SW480 (cell line): ENCODE data around the gene MRTFA.
A peak's percentile ranks its signal among the peaks of the same experiment; 100 is the strongest.

Experiments
- DNase-seq: peaks from one replicate; pipeline ENCODE4 v3.0.0-alpha.2; 2016; ENCODE audit warnings: low spot score

The MRTFA gene

DNA sequence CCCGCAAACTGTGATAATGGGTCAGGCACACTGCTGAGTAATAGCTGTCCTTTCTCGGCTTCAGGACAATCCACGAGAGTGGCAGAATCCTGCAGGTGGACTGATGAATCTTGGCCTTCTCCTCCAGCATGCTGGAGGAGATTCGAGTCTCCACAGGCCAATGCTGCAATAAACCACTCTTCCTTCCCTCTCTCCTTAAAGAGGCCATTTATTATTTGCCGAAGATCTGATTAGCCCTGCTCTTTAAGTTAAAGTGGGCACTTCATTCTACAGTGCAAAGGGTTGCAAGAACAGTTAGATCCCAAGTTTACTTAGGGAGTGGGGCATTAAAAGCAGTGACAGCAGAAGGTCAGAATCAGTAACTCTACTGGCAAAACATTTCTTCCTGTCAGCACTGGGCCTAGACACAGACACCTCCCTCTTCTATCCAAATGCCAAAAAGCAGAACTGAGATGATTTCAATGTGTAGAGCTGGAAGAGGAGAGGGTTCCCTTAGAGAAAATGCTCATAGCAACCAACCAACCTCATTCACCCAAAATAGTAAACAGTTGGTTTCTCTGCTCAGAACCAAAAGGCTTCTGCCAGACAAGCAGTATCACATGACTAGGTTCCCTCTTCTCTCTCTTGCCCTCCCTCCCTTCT lies 144.4 kb downstream of the MRTFA start:
- no peak for DNase-seq

DNA sequence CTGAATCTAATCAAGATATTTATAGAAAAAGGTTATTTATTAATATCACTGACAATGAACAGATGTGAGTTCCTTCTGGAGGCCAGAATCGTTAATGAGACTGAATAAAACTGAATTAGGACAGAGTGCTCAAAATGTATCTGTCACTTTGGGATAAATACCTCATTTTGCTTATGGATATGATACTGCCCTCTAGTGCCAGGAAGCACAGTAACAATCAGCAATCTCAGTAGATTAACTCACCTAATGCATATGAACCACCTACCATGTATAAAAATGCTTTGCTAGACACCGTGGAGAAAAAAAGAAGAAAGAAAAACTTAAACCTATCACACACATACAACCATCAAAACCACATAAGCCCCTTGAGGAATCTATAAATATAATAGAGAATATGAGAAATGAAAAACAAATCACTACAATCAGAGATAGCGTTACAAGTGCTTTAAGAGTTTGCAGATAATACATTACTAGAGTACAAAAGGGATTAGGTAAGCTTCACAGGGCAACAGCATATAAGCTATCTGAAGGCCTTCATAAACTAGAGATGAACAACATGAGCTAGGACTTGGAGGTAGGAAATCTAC lies 148.8 kb downstream of the MRTFA start:
- DNase-seq: peak; percentile 30

DNA sequence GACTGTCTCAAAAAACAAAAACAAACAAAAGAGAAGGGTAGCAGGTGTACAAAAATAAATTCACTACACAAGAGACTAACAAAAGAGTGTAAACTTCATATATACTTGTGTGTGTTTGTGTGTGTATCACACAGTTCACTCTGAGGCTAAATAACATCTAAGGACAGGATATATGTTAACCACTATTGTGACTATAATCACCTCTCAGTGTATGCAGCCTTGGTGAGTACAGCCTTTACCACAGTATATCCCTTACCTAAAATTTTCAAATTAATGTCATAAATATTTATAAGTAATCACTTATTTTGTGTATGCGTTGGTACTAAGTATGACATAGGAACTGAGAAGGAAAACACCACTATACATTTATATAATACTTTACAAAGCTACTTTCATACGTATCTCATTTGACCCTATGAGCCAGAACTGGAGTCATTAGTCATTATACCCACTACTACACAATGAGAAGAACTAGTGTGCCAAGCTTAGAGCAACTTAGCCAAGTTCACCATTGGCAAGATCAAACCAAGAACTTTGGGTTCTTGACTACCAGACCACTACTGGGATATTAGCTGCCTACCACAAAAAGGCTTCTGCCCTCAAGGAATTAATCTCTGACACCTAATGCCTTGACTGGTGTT lies 149.4 kb downstream of the MRTFA start:
- no peak for DNase-seq

DNA sequence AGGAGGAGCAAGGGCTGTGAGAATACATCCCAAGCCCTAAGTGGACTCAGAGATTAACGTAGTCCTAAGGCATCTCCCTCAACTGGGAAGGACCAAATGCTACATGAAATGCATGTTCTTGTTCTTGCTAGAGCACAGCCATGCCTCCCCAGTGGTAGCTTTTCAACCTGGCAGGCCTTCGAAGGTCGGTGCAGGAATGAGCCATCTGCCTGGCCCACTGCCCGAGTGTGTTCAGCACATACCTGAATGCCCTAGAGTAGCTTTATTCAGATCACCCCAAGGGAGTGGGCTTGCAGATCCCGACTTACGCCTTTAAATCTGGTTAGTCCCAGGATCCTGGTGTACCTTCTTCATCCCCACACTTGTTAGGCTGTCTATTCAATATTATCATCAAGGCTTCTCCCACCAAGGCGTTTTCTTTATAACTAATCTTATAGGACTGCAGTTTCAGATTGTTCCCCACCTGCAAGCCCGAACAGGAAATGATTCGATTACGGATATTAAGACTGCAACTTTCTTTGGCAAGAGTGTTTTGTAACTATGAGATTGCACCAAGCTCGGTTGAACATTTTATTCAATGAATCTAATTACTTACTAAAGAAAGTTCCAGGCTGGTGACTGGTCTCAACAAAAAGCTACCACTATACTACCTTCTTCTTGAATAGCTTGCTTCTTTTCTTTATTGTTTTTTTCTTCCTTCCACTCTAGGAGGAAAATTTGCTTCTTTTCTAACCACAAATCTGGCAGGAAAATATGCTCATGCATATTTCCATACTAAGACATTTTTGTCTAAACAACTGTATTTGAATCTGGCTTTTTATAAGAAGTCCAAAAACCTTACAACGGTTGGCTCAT lies 150.5 kb downstream of the MRTFA start:
- no peak for DNase-seq

DNA sequence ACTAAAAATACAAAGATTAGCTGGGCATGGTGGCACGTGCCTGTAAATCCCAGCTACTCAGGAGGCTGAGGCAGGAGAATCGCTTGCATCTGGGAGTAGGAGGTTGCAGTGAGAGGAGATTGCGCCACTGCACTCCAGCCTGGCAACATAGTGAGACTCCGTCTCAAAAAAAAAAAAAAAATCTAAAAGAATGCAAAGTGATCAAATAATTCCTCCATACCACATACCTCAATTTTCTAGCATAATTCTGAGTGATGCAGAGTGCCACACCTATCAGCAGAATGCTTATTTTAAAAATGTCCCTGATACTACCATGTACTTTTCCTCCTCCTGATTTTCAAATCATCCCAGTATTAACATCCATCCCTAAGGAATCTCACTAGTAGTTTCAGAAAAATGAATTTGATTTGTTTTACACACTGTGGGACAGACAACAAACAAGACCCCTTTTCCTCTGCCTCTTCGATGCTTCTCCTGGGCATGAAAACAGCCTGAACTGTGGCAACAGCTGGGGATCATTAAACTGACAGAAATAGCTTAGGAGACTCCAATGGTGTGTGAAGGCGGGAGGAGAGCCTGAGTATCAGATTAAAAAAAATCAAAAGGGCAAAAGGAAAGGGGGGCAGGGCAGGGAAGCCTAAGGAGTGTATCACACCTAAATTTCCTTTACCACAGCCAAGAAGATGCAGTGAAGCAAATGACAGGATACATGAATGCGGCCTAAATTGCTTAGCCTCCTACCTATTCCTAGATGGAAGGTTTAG lies 151.4 kb downstream of the MRTFA start:
- DNase-seq: no peak

DNA sequence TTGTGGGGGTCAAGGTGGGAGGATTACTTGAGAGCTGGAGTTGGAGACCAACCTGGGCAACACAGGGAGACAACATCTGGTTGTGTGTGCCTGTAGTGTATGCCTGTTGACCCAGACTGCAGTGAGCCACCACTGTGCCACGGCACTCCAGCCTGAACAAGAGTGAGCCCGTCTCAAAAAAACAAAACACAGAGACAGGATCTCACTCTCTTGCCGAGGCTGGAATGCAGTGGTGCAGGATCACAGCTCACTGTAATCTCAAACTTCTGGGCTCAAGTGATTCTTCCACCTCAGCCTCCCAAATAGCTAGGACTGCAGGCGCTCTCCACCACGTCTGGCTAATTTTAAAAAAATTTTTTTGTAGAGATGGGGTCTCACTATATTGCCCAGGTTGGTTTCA lies 153.6 kb downstream of the MRTFA start:
- no peak for DNase-seq

DNA sequence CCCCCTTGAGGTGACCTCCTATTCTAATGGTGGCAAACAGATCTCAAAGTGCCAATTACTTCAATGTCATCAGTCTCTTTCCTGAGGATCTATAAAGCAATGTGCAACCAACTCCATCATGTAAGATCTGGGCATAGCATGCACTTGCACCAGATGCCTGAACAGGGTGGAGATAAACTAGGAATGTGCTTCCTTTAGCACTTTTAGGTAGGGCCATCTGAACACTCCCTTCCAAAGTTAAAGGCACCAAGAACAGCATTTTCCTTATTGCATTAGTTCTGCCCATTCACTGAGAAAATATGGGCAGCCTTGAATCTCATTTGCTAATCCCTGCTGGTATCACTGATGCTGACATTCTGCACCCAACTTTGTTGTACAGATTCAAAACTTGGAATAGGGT lies 154.1 kb downstream of the MRTFA start:
- no peak for DNase-seq

DNA sequence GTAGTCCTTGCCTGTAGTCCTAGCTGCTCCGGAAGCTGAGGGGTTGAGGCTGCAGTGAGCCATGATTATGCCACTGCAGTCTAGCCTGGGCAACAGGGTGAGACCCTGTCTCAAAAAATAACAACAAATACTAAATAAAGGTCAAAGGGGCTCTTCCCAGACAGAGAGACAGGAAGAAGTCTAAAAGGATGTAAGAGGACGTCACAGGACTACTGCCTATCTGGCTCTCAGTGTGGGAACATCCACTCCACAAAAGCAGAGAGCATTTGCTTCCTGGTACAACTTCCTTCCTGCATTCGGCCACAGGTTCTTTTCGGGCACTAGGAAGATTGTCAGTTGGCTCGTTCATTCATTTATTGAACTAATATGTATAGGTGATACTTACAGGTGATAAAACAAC lies 155.5 kb downstream of the MRTFA start:
- no peak for DNase-seq

DNA sequence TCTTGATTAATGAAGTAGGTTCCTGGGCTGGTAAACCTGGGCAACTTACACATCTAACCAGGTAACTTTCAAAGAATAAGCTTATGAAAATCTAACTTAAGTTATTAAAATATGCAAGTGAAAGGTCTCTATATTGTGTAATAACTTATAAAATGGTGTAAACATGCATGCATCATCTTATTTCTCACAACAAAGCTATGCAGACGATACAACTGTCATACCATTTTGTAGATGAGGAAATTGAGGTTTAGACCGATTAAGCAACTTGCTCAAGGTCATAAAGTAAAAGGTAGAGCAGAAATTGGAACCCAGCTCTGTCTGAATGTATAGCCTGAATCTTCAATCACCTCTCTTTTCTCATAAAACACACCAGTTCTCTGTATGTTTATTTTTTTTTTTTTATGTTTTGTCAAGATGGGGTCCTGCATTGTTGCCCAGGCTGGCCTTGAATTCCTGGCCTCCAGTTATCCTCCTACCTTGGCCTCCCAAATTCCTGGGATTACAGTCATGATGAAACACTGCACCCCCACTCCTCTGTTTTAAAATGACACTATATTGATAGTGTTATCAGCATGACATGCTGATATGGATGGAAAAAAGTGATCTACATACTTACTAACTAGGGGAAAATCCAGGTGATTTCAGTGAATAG lies 156.5 kb downstream of the MRTFA start:
- DNase-seq: no peak

DNA sequence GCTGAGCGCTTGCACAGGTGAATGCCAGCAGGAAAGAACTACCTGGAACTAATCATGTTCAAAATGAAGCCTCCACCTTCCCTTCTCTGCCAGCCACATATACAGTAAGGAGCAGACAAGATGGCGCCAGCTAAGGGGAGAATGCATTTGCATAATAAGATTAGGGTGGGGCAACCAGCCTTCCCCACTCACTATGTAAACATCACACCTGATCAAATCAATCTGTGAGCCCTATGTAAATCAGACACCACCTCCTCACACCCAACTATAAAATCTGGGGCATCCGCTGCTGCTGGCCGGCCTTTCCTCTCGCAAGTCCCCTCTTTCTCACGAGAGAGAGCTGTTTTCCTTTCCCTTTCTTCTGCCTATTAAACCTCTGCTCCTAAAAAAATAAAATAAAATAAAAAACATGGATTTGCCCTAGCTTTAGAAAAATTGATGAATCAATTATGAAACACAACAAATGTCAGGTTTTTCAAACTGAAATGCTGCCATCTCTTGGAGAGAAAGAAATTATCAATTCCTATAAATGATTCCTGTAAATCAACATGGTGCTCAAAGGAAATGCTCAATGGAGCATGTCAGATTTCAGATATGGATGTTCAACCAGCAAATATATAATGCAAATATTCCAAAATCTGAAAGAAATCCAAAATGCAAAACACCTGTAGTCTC lies 157.3 kb downstream of the MRTFA start:
- DNase-seq: no peak

DNA sequence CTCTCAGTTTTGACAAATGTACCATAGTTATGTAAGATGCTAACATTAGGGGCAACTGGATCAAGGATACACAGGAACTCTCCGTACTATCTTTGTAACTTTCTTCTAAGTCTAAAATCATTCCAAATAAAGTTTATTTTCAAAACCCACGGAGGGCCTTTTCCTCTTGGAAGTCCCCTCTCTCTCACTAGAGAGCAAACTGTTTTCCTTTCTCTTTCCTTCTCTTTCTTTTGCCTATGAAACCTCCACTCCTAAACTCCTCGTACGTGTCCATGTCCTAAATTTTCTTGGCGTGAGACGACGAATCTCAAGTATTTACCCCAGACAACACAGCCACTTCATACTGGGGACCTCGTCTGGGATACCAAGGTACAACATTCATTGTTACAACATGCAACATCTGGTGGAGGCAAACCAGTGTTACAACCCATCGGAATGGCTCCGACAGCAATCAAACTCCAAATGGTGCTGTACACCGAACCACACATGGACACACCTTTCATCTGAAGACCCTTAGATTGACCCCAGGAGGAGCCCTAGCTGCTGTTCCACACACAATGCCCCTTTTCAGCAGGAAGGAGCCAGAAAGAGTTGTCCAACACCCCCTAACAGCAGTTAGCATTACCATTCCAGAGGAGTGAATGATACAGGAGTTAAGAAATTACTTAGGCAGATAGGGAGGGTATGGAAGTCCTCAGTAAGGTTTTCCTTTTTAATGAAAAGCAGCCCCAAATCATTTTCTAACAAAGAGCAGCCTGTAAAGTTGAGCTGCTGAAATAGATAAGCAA lies 158.0 kb downstream of the MRTFA start:
- no peak for DNase-seq

DNA sequence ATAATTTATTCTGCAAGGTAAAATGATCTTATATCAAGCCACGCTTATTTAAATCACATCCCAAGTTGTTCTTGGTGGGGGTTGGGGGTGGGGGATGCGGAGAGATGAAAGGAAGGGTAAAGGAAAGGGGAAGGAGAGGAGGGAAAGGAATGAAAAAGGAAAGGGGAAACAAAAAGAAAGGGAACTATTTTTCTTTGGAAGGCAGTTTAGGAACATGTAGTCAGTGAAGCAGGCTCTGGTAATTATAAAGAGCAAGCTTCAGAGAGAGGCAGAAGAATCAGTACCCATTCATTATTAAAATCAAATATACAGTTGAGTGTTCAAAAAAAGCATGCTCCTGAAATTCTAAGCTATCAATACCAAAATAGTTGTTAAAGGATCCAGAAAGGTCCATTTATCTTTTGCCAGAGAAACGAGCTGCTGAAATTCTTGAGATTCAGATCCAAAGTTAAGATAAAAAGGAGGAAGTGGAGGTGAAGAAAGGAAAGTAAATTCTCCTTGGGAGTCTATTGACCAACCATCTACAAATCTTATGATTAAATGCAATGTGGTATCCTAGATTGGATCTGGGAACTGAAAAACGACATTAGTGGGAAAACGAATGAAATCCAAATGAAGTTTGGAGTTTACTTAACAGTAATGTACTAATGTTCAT lies 158.7 kb downstream of the MRTFA start:
- DNase-seq: no peak

DNA sequence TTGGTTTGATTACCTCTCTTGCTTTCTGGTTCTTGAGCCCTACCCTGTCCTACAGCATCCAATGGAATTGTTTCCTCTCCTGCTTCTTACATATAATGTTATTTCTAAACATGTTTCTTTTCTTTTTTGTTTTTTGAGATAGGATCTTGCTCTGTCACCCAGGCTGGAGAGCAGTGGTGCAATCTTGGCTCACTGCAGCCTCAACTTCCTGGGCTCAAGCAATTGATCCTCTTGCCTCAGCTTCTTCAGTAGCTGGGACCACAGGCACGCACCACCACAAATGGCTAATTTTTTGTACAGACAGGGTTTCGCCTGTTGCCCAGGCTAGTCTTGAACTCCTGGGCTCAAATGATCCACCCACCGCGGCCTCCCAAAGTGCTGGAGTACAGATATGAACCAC lies 160.2 kb downstream of the MRTFA start:
- no peak for DNase-seq

DNA sequence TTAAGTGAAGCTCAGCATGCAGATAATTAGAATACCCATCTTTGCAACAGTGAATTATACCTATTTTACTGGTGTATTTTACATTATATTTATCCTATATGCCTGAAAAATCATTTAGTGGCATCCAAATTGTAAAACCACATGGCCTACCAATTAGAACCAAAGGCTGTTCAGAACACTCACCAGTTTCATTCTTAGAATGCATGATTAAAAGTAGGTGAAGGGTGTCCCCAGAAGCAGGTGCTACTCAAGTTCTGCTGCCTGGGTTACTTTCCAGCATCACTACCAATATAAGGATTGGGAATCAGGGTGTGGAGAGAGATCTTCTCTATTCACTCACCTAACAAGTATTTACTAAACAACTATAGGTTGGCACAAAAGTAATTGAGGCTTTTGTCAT lies 162.8 kb downstream of the MRTFA start:
- DNase-seq: no peak

DNA sequence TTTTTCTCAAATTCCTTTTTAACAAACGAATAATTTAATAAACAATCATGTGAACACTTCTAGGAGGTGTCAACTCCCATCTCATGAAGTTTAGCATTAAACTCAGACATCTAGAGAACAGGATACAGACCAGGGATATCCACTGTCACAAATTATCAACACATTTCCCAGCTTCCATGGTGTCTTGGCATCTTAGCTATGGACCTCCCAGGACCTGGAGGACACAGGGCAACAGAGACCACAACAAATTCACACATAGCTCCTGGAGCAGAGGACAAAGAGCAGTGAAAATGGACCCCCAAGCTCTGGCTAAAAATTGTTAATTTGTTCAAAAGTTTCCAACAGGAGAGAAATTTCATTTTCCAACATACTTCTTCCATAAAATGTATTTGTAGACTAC lies 163.9 kb downstream of the MRTFA start:
- no peak for DNase-seq

DNA sequence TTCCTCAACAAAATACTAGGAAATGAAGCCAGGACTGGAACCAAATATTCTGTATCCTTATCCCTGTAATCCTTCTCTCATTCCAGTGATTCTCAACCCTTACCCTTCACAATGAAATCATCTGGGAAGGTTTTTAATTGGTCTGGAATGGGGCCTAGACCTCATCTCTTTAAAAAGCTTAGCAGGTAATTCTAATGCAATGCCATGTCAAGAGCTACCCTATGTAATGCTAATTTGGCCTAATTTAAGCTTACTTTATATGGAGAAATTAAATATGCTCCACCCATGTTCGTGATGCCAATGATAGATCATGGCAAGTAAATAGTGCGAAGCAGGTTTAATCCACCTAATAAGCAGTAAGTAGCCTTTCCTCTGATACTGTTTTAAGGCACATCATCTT lies 164.5 kb downstream of the MRTFA start:
- no peak for DNase-seq

DNA sequence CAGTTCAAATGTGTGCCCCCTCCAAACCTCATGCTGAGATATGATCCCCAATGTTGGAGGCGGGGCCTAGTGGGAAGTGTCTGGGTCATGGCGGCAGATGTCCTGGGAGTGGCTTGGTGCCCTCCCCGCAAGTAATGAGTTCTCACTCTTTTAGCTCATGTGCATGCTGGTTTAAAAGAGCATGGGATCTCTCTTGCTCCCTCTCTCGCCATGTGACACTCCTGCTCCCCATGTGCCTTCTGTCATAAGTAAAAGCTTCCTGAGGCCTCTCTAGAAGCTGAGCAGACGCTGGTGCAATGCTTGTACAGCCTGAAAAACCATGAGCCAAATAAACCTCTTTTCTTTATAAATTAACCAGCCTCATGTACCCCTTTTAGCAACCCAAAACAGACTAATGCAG lies 167.3 kb downstream of the MRTFA start:
- no peak for DNase-seq

DNA sequence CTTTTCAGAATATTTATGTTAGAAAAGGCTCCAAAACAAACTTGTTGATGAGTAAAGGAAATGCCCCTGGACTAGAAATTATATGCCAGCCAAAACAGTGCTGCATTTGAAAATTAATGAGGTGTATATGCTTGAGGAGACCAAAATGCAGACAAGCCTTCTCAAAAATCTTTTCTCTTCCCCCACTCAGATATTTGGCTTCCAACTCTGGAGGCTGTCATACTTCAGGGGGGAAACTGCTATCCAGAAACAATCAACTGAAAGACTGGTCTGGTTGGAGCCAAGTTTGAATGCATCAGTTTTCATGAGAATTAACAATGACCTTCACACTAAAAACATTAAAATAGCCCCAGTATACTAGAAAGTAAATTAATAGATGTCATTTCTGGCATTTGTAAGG lies 167.9 kb downstream of the MRTFA start:
- no peak for DNase-seq

DNA sequence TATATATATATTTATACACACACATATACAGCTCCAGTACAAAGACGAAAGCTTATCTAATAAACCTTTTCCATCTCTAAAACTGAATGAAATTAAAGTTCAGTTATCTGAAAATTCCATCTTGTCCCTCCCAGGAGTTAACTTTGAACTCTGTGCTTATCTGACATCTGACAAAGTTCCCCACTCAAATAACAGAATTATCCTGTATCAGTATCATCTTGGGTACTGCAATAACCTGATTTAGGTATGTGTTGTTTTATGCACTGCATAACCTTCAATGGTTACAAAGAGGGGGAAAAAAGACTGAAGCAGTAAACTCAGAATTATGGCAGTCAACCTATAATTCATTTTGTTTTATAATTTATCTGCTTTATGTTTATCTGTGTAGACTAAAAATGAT lies 169.5 kb downstream of the MRTFA start:
- DNase-seq: no peak

DNA sequence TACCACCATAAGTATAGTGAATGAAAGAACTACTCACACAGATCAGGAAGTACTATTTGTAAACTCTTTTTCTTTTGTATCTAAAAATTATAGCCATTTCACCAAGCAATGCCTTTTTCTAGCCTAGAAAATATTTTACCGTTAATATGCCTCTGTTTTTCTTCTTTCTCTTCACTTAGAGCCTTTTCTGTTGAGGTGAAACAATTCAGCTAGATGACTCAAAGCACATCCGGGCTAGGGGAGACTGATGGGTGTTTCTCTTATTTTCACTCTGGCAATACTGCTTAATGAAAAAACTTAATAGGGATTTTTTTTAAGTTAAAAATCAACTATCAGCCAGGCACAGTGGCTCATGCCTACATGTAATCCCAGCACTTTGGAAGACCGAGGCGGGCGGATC lies 172.8 kb downstream of the MRTFA start:
- DNase-seq: no peak
